ENCODE results near the gene RNASEH1.
"Not testable (repeated sequence)": the region's sequence is repeated elsewhere in the genome, so short reads cannot be mapped to it uniquely, and the experiment has no call there.

RNASEH1 gene

GRCh38 chr2:3522961-3523421 is 35.1 kb downstream of the RNASEH1 start:
- DNase-seq: peak in 1 of 58 donors; percentile 3

- DNase-seq: no peak
Measured at GRCh38 chr2:3520591-3520990, 37.5 kb downstream of the RNASEH1 start.

GRCh38 chr2:3519255-3520205 is 38.6 kb downstream of the RNASEH1 start, which contains the start of gene ADI1:
Gene ADI1, minus strand, starts transcription at chr2:3519531. Its CDS starts 44 bp downstream, at chr2:3519487.
- DNase-seq: peak in 57 of 58 donors; percentile 28 to 89 (median 73)

GRCh38 chr2:3518496-3519254 is 39.5 kb downstream of the RNASEH1 start:
- peak; percentile 81 to 100 (median 95) for DNase-seq

GRCh38 chr2:3517948-3518495 is 40.1 kb downstream of the RNASEH1 start:
- no peak for DNase-seq

GRCh38 chr2:3516831-3517230 is 41.3 kb downstream of the RNASEH1 start:
- DNase-seq: no peak

- not testable (repeated sequence) for DNase-seq
Measured at GRCh38 chr2:3515438-3515837, 42.7 kb downstream of the RNASEH1 start.

- no peak for DNase-seq
Measured at GRCh38 chr2:3513026-3513810, 44.9 kb downstream of the RNASEH1 start.

- DNase-seq: no peak
Measured at GRCh38 chr2:3512086-3512485, 46.0 kb downstream of the RNASEH1 start.

GRCh38 chr2:3505771-3506170 is 52.4 kb downstream of the RNASEH1 start:
- DNase-seq: no peak

- no peak for DNase-seq
Measured at GRCh38 chr2:3504741-3505140, 53.4 kb downstream of the RNASEH1 start.

- DNase-seq: no peak
Measured at GRCh38 chr2:3503483-3503882, 54.6 kb downstream of the RNASEH1 start.

GRCh38 chr2:3503046-3503445 is 55.1 kb downstream of the RNASEH1 start:
- DNase-seq: no peak

- DNase-seq: no peak
Measured at GRCh38 chr2:3500326-3500899, 57.7 kb downstream of the RNASEH1 start.

GRCh38 chr2:3498783-3499394 is 59.2 kb downstream of the RNASEH1 start:
- no peak for DNase-seq

GRCh38 chr2:3496708-3497080 is 61.4 kb downstream of the RNASEH1 start:
- not testable (repeated sequence) for DNase-seq
